GM19240 (cell line): ENCODE data around the gene SLITRK2.

Experiments
- DNase-seq: peaks from one replicate; pipeline ENCODE4 v3.0.0; 2011; ENCODE audit warnings: low spot score; ENCODE audit not compliant: insufficient read length

Gene SLITRK2

GRCh38 chrX:145817331-145818185 is at the start of gene SLITRK2:
Gene SLITRK2 (plus strand): TSS chrX:145817829. CDS start chrX:145822426, 4,597 bp downstream.
- no peak for DNase-seq

GRCh38 chrX:145773006-145773405 is 44.6 kb upstream of the SLITRK2 start:
- no peak for DNase-seq

- no peak for DNase-seq
Observed at GRCh38 chrX:145792281-145792680, 25.3 kb upstream of the SLITRK2 start.

GRCh38 chrX:145803508-145803907 is 14.1 kb upstream of the SLITRK2 start:
- DNase-seq: no peak

- DNase-seq: no peak
Observed at GRCh38 chrX:145813081-145813480, 4.5 kb upstream of the SLITRK2 start.

- DNase-seq: no peak
Observed at GRCh38 chrX:145816601-145817315, 871 bp upstream of the SLITRK2 start.

- no peak for DNase-seq
Observed at GRCh38 chrX:145818186-145819113, 821 bp downstream of the SLITRK2 start.

GRCh38 chrX:145820825-145821224 is 3.2 kb downstream of the SLITRK2 start:
- no peak for DNase-seq

GRCh38 chrX:145821291-145821897 is 3.8 kb downstream of the SLITRK2 start:
- no peak for DNase-seq

- no peak for DNase-seq
Observed at GRCh38 chrX:145821898-145822571, 4.4 kb downstream of the SLITRK2 start.

- DNase-seq: no peak
Observed at GRCh38 chrX:145823132-145823531, 5.5 kb downstream of the SLITRK2 start.

GRCh38 chrX:145825896-145826295 is 8.3 kb downstream of the SLITRK2 start:
- no peak for DNase-seq

- no peak for DNase-seq
Observed at GRCh38 chrX:145826466-145826865, 8.8 kb downstream of the SLITRK2 start.

GRCh38 chrX:145832796-145833195 is 15.2 kb downstream of the SLITRK2 start:
- DNase-seq: no peak

- DNase-seq: no peak
Observed at GRCh38 chrX:145840531-145840930, 22.9 kb downstream of the SLITRK2 start.

GRCh38 chrX:145843146-145843904 is 25.7 kb downstream of the SLITRK2 start:
- DNase-seq: no peak

GRCh38 chrX:145844886-145845285 is 27.3 kb downstream of the SLITRK2 start:
- DNase-seq: no peak

GRCh38 chrX:145848448-145848847 is 30.8 kb downstream of the SLITRK2 start:
- no peak for DNase-seq

GRCh38 chrX:145848857-145849256 is 31.2 kb downstream of the SLITRK2 start:
- no peak for DNase-seq

GRCh38 chrX:145853181-145853580 is 35.6 kb downstream of the SLITRK2 start:
- no peak for DNase-seq
